HG03558 (cell line): ENCODE data around the gene HGFAC.
"Not testable (repeated sequence)": the region's sequence is repeated elsewhere in the genome, so short reads cannot be mapped to it uniquely, and the experiment has no call there.

Experiments used
- ATAC-seq: cut with Tn5 transposase; IDR thresholded peaks from one replicate; pipeline ENCODE4 v1.9.1; 2021; ENCODE audit warnings: moderate number of reproducible peaks; ENCODE audit not compliant: unreplicated experiment; ENCODE audit errors: extremely low read depth

Gene HGFAC

DNA sequence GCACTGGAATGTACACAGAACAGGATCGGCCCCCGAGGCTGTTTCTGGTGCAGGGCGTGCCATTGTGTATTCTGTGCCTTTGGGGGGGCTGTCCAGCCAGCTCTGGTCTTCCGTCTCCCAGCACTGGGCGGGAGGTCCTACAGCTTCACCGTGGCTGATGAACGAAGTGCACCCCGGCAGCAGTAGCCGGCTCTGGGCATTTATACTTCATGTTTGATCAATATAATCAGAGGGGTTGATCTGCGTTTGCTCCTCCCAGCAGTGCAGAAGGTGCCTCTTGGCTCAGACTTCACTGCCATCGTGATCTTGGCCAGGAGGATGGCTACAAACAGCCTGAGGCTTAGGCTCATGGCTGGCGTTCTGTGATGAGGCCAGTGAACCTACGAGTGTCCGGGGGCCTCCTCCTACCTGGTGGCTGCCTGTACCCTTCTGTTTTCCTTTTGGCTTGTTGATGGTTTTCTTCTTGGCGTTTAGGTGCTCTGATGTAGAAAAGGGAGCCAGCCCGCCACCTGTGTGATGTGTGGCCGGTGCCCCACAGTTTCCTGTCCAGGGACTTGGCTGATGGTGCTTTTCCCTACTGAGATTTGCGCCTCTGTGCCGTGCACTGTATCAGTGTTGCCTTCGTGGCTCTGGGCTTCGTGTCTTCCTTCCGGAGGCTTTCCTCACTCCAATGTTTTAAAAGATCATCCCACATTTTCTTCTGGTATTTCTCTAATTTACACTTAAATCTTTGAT, 31.2 kb upstream of the HGFAC start:
- ATAC-seq: no peak

GRCh38 chr4:3411190-3411589, 30.6 kb upstream of the HGFAC start:
- not testable (repeated sequence) for ATAC-seq

- no peak for ATAC-seq
Observed at GRCh38 chr4:3411676-3412075, 30.1 kb upstream of the HGFAC start.

GRCh38 chr4:3412257-3413020, 29.3 kb upstream of the HGFAC start:
- no peak for ATAC-seq

DNA sequence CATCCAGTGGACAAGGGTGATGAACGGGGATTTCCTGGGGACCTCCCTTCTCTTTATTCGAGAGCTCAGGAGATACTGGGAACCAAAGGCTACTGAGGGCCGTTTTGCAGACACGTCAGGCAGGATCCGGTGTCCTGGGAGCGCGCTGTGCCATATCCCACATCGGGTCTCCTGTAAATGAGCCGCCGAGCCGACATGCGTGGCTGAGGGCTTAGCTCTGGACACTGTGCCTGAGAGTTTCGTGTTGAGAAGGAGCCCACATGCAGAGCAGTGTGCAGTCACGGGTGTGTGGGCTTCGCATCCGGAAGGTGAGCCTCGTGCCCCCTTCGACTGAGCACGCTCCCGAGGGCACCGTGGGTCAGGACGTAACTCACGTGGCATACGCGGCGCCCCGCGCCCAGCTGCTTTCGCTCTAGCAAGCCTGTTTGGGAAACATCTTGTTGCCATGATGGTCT, 28.5 kb upstream of the HGFAC start:
- ATAC-seq: no peak

GRCh38 chr4:3413675-3414420, 27.9 kb upstream of the HGFAC start:
- ATAC-seq: no peak

- no peak for ATAC-seq
Observed at GRCh38 chr4:3414421-3415279, 27.1 kb upstream of the HGFAC start.

DNA sequence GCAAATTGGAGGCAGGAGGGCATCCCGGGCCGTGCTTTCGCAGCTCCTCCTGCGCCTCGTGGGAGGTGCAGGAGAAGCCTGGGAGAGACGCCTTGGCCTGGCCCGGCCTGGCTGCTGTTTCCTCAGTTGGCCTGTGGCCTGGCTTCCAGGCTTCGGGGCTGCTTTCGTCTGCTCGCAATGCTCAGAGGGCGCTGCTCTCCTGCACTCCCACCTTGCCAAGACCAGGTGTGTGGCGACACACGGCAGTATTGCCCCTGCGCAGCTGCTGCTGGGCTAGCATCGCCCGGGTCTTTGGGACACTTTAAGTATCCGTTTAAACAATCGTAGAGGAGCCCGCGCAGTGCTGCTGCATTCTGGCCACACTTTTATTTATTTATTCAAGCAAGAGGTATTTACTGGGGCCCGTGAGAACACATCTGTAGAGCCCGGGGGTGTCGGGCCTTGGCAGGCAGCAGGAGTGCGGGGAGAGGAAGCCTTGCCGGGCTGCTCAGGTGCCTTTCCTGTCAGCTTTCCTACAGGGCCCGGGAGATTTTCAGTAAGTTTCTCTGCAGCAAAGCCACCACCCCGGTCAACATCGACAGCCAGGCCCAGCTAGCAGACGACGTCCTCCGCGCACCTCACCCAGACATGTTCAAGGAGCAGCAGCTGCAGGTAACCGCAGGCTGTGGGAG, 26.2 kb upstream of the HGFAC start:
- no peak for ATAC-seq

DNA sequence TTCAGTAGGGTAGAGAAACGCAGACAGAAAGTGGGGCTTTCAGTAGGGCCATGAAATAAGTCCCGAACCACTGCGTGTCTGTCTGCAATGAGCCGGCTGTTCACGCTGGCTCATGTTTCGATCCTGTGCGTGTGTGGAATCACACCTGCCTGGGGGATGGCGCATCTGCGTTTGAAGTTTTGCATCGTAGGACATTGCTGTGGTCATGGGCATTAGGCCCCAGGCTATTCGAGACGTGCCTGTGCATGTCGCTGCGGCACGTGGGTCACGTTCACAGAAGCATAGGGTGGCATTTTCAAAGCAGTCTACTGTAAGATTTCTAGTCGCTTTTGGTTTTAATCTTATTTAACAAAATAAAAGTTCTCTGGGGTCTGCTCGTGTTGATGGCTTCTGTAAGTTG, 25.5 kb upstream of the HGFAC start:
- ATAC-seq: no peak

DNA sequence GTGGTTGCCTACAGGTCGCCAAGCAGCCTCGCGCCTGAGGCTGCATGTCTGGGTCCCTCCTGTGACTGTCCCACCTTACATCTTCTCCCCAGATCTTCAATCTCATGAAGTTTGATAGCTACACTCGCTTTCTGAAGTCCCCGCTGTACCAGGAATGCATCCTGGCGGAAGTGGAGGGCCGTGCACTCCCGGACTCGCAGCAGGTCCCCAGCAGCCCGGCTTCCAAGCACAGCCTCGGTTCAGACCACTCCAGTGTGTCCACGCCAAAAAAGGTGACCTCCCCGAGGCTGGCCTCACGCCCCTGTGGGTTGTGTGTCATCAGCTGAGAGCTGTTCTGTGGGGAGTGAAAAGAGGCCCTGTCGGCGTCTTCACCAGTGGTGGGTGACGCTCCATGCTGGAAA, 24.9 kb upstream of the HGFAC start:
- ATAC-seq: no peak

DNA sequence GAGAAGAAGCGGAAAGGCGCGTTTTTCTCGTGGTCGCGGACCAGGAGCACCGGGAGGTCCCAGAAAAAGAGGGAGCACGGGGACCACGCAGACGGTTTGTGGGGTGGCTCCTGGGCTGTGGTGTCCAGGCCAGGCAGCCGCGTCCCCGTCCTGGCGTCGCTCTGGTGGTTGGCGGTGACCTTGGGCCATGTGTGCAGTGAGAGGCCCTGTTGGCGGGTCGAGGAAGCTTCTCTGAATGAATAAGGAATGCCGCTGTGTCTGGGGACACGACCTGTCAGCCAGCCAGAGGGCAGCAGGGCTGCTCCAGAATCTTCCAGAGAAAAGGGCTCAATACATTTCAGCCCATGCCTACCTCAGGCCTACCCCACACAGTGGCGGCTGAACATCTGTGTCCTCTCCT, 24.3 kb upstream of the HGFAC start:
- ATAC-seq: no peak

DNA sequence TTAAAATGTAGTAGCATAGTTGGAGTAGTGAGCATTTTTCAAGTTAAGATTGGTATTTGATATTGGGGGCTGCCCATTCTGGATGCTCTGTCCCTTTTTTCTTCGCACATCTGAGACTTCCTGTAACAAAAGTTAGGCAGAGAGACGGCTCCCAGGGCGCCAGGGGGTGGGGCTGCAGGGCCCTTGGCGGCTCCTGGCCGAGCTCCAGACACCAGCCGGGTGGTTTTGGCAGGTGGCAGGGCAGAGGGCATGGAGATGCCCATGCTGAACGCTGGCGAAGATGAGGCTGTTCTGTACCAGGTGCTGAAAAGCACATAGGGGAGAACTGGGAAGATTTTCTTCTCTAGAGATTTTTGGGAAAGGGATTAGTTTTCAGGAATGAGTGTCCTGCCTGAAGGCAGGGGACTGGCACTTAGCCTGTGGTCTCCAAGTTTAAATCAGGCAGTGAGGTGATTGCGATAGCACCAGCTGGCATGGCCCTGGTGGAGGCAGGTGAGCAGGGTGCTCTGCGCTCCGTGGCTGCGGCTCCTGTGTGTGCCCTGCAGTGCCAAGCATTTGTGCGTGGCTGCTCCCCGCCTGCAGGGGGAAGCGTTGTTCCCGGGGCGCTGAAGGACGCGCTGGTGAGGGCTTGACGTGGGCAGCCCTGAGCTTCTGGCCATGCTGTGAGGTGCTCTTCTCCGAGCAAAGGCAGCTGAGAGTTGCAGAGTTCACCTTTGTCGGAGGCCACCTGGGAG, 23.6 kb upstream of the HGFAC start:
- ATAC-seq: no peak

- ATAC-seq: no peak
Observed at GRCh38 chr4:3419836-3420605, 21.7 kb upstream of the HGFAC start.

DNA sequence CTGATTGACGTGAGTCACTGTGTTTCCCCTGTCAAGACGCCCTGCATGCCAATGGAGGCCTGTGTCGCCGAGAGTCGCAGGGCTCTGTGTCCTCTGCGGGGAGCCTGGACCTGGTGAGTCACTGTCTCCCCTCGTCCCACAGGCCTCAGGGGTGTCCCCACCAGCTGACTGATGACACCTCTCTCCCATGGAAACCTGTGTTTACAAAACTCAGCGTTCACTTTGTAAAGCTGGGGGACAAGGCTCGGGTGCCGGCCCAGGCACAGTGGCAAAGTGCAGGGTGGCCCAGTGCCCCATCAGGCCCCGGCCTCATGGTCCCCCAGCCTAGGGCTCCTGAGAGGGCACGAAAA, 21.2 kb upstream of the HGFAC start:
- ATAC-seq: no peak

DNA sequence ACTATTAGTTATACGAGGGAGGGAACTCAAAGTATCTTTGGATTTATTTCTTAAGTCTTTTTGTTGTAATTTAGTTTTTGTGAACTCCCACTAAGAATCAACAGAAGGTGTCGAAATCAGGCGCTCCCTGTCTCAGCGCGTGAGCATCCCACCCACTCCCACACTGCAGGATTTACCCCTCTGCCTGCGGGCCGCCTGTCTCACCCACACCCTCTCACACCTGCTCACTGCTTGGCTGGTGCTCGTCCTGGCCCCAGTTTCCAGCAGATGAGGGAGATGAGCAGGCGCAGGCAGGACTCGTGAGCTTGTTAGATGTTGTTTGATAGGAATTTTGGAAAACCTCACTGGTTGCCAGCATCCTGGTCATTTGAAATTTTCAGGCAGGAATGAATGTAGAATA, 20.8 kb upstream of the HGFAC start:
- ATAC-seq: no peak

DNA sequence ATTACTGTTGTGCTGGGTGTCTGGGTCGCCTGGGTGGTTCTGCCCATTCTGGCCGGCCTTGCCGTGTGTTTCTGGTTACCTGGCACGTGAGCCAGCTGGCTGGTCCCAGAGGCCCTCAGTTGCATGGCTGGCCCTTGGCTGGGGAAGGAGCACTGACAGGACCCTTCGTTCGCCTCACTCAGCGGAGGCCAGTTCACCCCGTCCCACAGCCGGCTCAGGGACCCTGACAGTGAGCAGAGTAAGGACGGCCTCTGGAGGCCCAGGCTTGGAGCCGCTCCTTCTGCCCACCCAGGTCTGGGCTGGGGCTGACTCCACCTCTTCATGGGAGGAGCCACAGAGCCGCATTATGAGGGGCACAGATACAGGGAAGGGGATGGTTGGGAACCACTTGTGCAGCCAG, 20.3 kb upstream of the HGFAC start:
- ATAC-seq: no peak

GRCh38 chr4:3422241-3422801, 19.4 kb upstream of the HGFAC start:
- ATAC-seq: no peak

- ATAC-seq: no peak
Observed at GRCh38 chr4:3422808-3423297, 18.9 kb upstream of the HGFAC start.
